Measurements from ENCODE around the gene FEZ2.

Gene FEZ2

DNA sequence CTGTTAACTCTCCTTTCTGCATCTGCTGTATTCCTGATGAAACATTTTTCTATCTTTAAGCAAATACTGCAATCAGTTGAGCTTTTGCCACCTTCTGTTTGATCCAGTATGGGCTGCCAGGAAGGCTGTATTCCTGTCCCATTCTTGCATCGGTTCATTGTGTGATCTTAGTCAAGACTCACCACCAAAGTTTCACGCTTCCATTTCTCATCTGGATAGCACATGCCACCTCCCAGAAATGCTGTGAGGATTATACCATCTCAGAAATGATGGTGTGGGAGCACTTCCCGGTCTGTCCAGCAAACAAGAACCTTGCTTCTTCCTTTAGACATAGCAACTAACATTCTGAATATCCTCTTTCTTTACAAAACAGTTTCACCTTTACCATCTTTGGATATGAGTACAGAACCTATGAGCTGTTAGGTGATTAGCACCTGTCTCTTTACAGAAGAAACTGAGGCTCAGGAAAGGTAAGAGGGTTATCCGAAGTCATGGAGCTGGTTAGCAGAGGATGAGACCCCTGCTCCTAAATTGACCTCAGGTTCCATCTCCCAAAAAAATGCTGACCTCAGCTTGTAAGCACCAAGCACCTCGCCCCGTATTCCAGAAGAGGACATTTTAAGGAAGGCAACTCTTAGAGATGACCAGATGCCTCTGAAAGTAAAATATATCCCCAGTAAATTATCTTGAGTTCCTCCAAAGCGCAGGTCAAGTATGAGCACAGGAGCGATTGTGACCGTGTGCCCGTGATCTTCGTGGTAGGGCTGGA, 56.8 kb downstream of the FEZ2 start:
- no peak for DNase-seq
- in situ Hi-C loops (cut with MboI; ENCODE audit: low pct_unique_long_range_greater_than_20kb, low sequenced_read_pairs): no loop called here

DNA sequence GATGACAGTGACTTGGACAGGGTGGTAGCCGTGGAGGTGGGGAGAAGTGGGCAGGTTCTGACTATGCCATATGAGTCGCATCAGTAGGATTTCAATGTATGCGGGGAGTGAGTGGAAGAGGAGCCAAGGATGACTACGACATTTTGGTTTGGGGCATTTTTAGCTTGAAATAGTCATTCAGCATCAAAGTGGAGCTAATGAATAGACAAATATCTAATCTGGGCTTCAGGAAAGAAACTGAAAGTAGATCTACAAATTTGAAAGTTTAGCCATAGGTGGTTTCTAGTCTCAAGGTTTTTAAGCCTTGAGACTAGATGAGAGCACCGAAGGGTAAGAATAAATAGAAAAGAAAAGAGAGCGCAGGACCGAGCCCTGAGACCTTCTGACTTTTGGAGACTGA, 58.3 kb downstream of the FEZ2 start:
- in situ Hi-C loops (cut with MboI; ENCODE audit: low pct_unique_long_range_greater_than_20kb, low sequenced_read_pairs): no loop called here
- DNase-seq: no peak

DNA sequence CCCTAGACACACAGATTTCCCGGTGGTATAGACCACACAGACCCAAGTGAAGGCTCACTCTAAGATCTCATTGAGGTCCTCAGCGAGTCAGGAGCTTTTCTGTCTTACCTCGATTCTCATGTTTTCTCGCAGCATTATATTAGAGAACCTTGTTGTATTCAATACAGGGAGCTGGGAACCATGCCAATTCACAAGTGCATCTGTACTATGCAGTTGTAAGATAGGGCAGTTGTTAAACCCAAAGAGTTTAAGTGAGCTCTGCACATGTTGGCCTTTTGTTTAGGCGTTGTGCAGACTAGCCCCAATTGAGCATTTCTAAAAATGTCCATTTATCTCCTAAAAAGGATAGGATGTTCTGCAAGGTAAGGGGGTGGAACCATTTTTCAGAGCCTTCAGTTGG, 59.6 kb downstream of the FEZ2 start:
- no peak for DNase-seq
- in situ Hi-C loops (cut with MboI; ENCODE audit: low pct_unique_long_range_greater_than_20kb, low sequenced_read_pairs): no loop called here

DNA sequence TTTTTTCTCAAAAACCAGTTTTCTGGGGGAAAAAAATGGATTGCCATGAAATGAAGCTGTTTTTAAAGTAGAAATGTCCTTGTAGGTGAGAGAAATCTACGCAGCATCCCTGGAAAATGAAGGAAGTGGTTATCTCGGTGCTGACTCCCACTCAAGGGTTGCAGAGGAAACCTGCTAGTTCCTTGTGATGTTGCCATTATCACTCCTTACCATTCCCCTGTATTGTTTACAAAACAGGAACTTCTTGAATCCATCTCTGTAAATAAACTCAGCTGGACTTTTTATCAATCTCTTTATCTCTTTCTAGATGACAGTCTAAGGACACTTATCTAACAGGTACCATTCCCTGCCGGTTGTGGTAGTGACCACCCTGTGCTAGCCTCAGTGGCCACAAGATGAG, 61.2 kb downstream of the FEZ2 start:
- peak; percentile 15 for DNase-seq

DNA sequence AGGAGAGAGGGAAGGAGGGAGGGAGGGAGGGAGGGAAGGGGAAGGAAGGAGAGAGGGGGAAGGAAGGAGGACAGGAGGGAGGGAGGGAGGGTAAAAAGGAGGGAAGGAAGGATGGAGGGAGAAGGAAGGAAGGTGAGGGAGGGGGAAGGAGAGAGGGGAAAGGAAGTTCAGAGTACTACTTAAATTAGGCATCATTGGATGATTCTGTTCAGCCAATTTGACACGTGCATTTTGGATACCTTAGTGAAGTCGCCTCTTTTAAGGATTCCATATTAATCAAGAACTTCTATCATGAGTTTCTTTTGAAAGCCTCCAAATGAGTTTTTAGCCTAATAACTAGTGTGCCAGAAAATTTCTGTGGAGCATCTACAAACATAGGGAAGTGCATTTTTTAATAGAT, 62.9 kb downstream of the FEZ2 start:
- no peak for DNase-seq
- in situ Hi-C loops (cut with MboI; ENCODE audit: low pct_unique_long_range_greater_than_20kb, low sequenced_read_pairs): no loop called here

More for the DNA sequence above, 61.2 kb downstream of the FEZ2 start:
- in situ Hi-C loops (cut with MboI; ENCODE audit: low pct_unique_long_range_greater_than_20kb, low sequenced_read_pairs): no loop called here

DNA sequence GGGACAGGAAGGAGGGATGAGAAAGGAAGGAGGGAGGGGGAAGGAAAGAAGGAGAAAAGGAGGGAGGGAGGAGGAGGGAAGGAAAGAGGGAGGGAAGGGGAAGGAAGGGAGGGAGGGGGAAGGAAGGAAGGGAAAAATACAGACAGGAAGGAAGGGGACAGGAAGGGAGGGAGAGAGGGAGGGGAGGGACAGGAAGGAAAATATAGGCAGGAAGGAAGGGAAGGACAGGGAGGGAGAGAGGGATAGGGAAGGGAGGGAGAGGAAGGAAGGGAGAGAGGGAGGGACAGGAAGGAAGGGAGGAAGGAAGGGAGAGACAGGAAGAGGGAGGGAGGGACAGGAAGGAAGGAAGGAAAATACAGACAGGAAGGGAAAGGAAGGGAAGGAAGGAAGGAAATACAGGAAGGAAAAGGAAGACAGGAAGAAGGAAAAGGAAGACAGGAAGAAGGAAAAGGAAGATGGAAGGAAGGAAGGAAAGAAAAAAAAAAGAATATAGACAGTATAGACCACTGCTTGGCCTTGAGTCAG, 63.6 kb downstream of the FEZ2 start:
- in situ Hi-C loops (cut with MboI; ENCODE audit: low pct_unique_long_range_greater_than_20kb, low sequenced_read_pairs): no loop called here
- no peak for DNase-seq

DNA sequence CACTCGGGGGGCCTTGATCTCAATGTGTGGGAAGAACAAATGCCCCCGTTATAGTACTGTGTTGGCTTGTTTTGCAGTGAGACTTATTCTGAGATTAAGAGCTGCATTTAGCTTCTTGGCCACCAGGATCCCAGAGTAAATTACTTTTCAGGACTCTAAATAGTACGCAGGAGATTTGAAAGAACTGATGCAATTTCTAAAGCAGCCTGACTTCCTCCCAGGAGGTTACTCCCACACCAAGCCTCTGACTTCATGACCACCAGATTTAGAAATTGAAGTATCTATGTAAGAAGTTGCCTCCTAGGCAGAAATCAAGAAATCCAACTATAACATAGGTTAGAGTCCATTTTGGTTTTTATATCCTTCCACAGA, 67.0 kb downstream of the FEZ2 start:
- in situ Hi-C loops (cut with MboI; ENCODE audit: low pct_unique_long_range_greater_than_20kb, low sequenced_read_pairs): no loop called here

DNA sequence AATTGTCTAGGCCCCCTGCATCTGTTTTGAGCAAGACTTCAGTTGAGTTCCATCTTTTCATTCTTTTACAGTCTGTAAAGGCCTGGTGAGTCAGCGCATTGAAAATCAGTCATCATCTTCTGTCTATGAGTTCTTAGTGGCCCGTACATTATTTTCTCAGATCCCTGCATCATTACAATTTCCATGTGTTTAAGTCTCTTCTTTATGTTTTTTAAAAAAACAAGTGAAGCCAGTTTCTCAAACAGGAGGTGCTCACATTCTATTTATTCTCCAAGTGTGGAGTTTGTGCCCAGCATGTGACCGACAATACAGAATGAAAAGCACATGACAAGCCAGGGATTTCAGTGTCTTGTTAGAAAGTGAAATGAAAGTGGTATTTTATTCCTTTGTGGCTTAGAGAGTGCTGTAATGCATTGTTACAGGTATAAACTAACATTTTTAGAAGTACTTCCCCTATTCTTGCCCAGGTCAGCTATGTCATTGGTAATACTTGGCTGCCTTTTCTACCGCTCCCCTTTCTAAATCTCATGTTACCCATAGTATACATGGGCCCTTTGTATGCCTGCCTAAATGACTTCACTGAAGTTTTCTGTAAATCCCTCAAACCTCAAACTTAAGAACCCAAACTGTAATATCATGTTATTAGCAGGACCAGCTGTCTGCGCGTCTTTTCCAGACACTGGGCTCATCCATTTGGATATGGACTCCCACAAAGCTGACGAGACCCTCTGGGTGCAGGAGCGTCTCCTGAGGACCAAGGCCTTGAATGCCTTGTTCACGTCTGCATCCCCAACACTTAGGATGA, 67.6 kb downstream of the FEZ2 start:
- DNase-seq: peak; percentile 23
- in situ Hi-C loops (cut with MboI; ENCODE audit: low pct_unique_long_range_greater_than_20kb, low sequenced_read_pairs): no loop called here

More for the DNA sequence above, 67.0 kb downstream of the FEZ2 start:
- peak; percentile 75 for DNase-seq

DNA sequence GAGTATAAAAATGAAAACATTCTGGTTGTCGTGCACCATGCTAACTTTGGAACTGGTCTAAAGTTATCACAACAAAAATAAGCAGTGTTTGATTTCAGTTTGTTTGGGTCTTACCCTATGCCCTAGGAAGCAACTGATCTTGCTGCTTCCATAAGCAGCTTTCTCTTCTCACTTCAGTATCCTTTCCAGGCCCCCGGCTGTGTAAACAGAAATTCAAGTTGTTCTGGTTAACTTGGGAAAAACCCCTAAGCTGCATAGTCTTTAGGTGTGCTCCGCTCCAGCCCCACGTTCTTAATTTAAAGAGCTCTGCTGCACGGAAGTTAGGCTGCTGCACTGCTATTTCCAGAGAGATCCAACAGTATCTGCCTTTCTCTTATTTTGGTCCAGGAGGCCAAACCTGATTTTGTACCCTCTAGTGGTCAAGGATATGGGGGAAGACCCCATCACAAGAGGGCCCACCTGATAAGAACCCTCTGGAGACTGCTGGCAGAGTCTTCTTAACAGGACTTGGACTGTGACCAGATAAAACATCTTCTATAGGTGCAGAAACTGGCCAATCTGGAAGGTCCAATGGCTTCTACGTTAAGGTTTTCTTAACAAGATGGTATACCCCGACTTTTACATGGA, 69.1 kb downstream of the FEZ2 start:
- DNase-seq: no peak
- in situ Hi-C loops (cut with MboI; ENCODE audit: low pct_unique_long_range_greater_than_20kb, low sequenced_read_pairs): no loop called here

DNA sequence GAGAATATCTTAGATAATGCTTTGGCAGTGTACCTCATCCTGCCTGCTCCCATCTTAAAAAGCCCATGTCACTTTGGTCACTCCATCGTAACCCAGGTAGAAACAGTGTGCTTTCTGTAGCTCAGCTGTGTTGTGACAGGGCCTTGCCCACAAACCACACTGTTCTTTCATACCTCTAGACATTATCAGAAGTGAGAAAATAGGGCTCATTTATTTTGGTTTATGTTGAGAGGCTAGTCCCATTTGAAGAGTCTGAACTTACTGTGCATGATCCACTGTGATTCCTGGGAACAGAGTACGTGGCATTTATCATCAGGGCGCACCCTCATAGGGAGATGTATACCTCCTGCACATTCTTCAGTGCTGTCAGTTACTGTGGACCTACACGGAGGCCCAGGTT, 69.7 kb downstream of the FEZ2 start:
- DNase-seq: no peak
- in situ Hi-C loops (cut with MboI; ENCODE audit: low pct_unique_long_range_greater_than_20kb, low sequenced_read_pairs): no loop called here

DNA sequence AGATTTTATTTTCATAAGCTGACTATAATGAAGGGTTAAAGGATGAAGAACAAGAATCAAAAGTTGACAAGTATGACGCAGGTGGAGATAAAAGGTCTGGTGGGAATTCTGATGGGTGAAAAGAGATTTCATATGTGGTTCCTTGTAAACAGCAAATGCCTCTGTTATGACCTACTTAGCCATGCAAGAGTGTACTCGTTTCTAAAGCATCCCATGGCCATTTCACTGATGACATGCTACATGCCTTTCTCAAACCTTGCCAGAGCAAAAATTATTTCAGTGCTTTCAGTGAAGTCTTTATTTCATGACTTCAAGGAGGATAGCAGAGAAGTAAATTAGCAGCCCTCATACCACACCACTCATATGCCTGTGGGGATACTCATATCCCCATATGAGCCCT, 71.7 kb downstream of the FEZ2 start:
- in situ Hi-C loops (cut with MboI; ENCODE audit: low pct_unique_long_range_greater_than_20kb, low sequenced_read_pairs): no loop called here
- no peak for DNase-seq

DNA sequence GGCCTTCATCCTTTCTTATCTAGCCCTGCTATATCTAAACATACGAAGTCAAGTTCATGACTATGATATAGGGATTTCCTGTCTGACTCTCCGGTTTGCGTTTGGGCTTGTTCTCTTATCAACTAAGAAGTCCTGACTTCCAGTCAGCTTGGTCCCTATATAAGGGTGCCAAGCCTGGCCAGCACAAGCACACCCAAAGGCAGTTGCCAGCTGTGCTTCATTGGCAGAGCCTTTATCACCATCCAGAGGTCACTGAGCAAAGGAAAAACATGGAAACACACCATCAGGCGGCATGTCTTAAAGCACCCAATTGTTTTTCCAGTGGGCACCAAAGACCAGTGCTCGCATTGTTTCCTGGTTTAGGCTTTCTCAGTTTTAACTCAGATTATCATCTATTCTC, 72.7 kb downstream of the FEZ2 start:
- no peak for DNase-seq
- in situ Hi-C loops (cut with MboI; ENCODE audit: low pct_unique_long_range_greater_than_20kb, low sequenced_read_pairs): no loop called here

DNA sequence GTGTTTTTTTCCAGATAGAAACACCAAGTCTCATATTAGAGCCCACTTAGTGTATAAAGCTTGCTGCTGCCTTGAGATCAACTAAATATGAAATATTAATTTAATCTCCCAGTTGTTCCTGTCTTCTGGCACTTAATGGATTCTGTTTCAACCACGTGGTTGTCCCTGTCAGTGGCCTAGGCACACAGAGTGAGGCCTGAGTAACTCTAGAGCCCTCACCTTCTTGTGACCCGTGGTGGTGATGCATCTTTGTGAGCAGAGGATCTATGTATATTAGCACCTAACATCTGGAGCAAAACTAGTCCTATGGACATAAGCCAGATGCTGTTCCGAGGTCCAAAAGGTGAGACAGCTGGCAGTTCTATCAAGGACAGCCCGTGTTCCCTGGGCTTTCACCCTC, 74.8 kb downstream of the FEZ2 start:
- in situ Hi-C loops (cut with MboI; ENCODE audit: low pct_unique_long_range_greater_than_20kb, low sequenced_read_pairs): no loop called here
- no peak for DNase-seq

DNA sequence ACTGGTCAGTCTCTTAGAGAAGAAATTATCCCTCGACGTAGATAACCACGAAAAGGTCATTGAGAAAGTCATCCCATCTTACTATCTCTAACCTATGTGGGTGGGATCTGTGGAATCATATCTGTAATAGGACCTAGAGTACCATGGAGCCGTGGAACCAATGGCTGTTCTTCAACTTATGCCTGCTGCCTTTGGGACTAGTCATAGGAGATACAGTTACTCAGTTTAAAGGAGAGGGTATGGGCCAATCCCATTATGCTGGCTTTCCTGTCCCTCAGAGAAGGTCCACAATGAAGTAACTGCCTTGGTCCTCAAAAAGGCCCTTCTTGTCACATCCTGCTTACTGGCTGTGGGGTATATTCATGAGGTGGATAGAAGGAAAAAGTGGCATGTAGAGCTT, 77.5 kb downstream of the FEZ2 start:
- DNase-seq: no peak
- in situ Hi-C loops (cut with MboI; ENCODE audit: low pct_unique_long_range_greater_than_20kb, low sequenced_read_pairs): no loop called here

DNA sequence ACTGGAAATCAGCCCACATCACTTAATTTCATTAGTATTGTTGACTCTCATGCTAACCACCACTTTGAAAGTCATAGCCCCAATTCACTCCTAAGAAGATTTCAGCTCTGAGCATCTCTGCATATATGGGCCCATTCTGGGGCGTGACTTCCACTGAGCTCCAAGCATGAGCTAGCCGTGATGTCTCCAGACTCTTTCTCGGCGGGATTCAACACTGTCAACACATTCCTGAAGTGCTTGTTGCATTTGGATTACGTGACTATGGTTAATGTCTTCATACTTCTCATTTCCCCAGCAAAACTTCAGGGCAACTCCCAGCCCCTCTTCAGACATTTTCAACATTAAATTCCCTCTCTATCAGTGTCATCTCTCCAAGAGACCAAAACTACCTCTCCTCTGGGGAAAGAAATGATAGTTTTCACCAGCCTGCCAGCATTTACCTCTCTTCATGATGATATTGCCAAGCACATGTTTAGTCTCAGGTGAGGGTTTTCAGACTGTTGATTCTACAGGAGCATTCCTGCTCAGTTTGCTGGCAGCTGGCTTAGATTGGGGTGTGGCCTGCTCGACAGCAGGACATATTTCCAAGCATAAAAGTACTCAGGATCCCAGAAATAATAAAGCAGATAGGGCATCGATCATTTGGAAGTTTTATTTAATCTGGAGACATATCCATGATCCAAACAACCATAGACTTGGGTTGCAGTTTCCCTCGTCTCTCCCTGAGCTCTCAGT, 81.7 kb downstream of the FEZ2 start:
- in situ Hi-C loops (cut with MboI; ENCODE audit: low pct_unique_long_range_greater_than_20kb, low sequenced_read_pairs): no loop called here
- no peak for DNase-seq

DNA sequence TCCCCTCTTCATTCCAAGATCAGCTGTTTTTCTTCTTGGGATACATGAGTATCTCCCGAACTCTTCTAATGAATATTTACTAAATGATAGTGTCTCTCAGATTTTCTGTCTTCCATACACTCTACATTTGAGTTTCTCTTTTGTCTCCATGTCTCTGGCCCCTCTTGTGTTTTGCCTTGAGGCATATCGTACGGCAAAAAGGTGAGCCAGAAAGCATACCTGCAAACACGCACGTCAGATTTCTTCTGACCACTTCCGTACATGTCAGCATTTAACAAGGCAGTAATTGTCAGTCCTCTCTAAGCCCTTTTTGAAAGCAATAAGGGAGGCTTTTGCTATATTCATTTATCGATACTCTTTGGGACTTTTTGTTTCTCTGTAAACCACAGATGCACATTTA, 82.4 kb downstream of the FEZ2 start:
- no peak for DNase-seq
- in situ Hi-C loops (cut with MboI; ENCODE audit: low pct_unique_long_range_greater_than_20kb, low sequenced_read_pairs): no loop called here

DNA sequence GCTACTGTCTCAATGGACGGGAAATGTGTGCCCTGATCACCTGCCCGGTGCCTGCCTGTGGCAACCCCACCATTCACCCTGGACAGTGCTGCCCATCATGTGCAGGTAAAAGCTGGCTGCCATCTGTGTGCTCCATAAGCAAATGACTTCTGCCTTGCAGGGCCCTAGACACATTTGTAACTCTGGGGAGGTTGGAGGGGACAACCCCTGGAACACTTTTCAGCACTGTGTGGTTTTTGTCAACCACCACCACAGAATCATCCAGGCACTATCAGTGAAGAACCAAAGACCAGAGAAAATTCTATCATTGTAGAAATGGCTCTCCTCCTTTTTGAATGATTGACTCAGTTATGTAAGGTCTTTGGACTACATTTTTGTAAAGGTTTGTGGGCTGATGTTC, 84.3 kb downstream of the FEZ2 start:
- DNase-seq: no peak
- in situ Hi-C loops (cut with MboI; ENCODE audit: low pct_unique_long_range_greater_than_20kb, low sequenced_read_pairs): no loop called here

DNA sequence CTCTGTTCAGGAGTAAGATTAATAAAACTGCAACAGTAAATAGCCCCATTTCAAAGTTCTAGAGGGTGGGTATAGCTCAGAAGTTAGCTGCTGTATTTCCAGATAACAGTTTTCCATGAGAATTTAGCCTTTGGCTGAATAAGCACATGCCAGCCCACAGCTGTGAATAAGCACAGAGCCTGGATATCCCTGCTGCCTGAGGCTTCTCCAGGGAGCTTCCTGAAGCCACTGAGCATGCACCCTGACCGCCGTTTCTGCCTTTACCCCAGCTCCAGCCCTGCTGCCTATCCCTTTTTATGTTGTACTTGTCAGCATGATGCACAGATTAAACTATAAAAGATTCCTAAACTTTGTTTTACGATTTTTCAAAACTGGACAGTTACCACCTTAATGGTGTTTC, 85.3 kb downstream of the FEZ2 start:
- no peak for DNase-seq
- in situ Hi-C loops (cut with MboI; ENCODE audit: low pct_unique_long_range_greater_than_20kb, low sequenced_read_pairs): no loop called here

DNA sequence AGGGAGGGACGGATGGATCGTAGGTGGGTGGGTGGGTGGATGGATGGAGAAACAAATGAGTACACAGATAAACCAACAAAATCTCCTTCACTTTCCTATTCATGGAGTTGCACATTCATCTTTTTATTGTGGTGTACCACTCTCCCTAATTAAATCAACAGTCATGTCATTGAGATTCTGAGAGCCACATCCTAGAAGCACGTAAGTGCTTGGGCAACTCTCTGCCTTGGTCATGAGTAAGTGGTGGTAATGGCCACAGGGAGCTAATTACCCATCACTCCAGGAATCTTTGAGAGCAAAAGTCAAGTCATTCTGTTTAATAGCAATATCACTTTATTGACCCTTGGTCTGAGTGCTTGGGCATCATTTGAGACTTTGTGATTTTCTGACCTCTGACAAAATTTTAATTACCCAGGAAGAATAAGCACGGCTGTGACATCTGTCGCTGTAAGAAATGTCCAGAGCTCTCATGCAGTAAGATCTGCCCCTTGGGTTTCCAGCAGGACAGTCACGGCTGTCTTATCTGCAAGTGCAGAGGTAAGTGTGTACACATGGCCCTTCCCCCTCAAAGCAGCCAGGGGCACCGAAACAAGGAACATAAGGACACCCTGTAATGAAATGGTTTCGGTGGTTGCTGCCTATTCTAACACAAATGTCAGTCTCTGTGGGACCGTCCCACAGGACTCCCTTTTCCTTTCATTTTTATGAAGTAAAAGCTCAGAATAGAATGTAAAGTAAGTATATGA, 85.9 kb downstream of the FEZ2 start:
- in situ Hi-C loops (cut with MboI; ENCODE audit: low pct_unique_long_range_greater_than_20kb, low sequenced_read_pairs): no loop called here
- DNase-seq: no peak
